Right renal cortex interstitium (tissue), 3 donors: ENCODE results near the gene WDR20. TPM values are rescaled to one million over a fixed set of nuclear protein-coding genes. Genes with fewer than 3 reads are reported as not detected.
"Not testable (repeated sequence)": the region's sequence is repeated elsewhere in the genome, so short reads cannot be mapped to it uniquely, and the experiment has no call there.

Source experiments
- DNase-seq, 3 donors: peaks; one replicate each; pipeline ENCODE4 v3.0.0-alpha.2; 2013; ENCODE audit warnings: low read depth in 3 of 3, low spot score in 2 of 3
- polyA plus RNA-seq, 3 donors: library from polyadenylated mRNA; unstranded; fragments of 120-200 nt; gene quantifications; one replicate each; pipeline ENCODE4 v1.2.1, GENCODE V29; 2013; ENCODE audit not compliant: insufficient read length in 3 of 3

Gene WDR20
- polyA plus RNA-seq, 3 donors: 27.9 to 30.4 (median 29.6) TPM

- DNase-seq: no peak
These were observed 24.5 kb downstream of the WDR20 start for GRCh38 chr14:102164241-102164641.

DNA sequence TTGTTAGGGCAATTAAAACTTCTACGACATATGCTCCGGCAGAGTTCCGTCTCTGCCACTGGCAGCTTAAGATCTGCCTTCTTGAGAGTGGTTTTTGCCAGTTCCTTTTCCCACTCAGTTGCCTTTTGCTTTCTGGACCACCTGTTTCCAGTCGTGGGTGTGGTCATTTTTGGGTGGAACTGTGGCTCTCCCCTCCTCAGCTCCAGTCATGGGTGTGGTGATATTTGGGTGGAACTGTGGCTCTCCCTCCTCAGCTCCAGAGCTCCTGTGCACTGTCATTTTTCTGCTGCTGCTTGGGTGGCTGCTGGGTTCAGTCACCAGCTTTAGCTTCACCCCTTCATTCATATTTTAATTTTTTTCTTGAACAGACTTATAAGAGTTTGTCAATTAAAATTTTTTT is 25.3 kb downstream of the WDR20 start:
- DNase-seq: no peak

GRCh38 chr14:102170061-102170460 is 30.4 kb downstream of the WDR20 start:
- no peak for DNase-seq

DNA sequence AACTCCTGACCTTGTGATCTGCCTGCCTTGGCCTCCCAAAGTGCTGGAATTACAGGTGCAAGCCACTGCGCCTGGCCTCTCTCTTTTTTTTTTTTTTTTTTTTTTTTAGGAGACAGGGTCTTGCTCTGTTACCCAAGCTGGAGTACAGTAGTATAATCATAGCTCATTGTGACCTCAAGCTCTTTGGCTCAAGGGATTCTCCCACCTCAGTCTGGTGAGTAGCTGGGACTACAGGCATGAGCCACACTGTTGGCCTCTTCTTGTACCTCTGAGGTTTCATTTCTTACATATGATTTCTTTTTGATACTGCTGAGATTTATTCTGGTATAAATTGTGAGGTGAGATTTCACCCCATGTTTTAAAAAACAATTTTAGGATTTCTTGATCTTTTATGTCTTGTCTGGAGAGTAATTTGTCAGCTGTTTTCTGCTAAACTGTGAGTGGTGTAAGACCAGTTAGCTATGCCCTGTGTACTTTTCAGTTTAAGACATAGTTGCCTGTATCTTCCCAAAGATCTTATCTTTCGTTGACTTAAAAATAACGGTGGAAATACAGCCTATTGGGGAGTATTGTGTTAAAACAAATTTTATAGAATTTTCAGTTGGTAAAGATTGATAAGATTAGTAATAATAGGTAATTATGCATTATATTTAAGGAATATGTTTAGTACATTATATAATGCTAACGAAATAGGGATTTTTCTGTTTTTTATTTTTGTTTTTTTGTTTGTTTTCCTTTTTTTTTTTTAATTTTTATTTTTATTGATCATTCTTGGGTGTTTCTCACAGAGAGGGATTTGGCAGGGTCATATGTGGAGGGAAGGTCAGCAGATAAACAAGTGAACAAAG is 31.7 kb downstream of the WDR20 start:
- DNase-seq: no peak

DNA sequence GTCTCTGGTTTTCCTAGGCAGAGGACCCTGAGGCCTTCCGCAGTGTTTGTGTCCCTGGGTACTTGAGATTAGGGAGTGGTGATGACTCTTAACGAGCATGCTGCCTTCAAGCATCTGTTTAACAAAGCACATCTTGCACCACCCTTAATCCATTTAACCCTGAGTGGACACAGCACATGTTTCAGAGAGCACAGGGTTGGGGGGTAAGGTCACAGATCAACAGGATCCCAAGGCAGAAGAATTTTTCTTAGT is 32.2 kb downstream of the WDR20 start:
- not testable (repeated sequence) for DNase-seq

DNA sequence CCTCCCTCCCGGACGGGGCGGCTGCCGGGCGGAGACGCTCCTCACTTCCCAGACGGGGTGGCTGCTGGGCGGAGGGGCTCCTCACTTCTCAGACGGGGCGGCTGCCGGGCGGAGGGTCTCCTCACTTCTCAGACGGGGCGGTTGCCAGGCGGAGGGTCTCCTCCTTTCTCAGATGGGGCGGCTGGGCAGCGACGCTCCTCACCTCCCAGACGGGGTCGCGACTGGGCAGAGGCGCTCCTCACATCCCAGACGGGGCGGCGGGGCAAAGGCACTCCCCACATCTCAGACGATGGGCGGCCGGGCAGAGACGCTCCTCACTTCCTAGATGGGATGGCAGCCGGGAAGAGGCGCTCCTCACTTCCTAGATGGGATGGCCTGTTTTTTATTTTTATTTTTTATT is 33.0 kb downstream of the WDR20 start:
- DNase-seq: not testable (repeated sequence)

GRCh38 chr14:102177161-102177560 is 37.5 kb downstream of the WDR20 start:
- no peak for DNase-seq

DNA sequence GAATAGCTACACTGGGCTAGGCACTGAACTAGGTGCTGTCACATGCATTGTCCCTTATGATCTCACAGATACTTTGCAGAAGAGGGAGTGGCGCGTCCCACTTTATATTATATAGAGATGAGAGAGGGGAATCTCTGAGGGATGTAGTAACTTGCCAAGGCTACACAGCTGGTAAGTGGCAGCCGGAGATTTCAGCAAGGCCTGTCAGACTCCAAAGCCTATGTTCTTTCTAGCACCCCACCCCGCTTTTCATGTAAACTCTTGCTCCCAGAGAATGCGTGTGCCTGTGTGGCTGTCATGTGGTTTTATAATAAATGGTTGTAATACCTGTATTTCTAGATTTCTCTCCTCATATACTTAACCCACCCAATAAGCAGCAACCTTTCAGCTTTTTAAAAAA is 39.1 kb downstream of the WDR20 start:
- DNase-seq: no peak

- no peak for DNase-seq
These were observed 40.7 kb downstream of the WDR20 start for GRCh38 chr14:102180248-102180998.

- DNase-seq: no peak
These were observed 41.5 kb downstream of the WDR20 start for GRCh38 chr14:102181187-102181586.

- DNase-seq: no peak
These were observed 42.5 kb downstream of the WDR20 start for GRCh38 chr14:102182190-102182589.

DNA sequence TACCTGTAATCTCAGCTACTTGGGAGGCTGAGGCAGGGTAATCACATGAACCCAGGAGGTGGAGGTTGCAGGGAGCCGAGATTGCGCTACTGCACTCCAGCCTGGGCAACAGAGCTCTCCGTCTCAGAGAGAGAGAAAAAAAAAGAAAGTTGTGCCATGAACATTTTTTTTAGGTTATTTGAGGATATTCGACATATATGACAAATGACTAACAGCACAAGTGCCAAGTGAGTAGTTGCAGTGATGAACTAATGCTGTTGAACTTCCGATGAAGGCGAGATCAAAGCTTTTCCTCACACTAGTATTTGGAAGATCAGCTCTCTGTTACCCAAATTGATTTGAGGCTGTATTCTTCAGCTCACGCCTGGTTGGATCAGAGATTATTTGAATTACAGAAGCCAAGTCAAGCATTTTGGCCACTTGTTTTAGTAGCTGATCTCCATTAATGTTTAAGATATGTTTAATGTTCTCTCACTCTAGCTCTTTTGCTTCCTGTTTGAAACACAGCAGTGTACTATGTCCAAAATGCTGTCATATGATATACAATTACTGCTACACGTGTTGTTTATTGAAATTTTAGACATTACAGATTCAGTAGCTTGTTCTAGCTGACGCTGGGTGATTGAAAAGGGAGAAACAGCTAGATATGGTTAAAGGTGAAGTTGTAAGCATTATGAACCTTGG is 43.4 kb downstream of the WDR20 start:
- no peak for DNase-seq

- no peak for DNase-seq
These were observed 44.2 kb downstream of the WDR20 start for GRCh38 chr14:102183886-102184285.

GRCh38 chr14:102184316-102185035 is 44.8 kb downstream of the WDR20 start:
- DNase-seq: no peak

- DNase-seq: no peak
These were observed 45.7 kb downstream of the WDR20 start for GRCh38 chr14:102185360-102185759.

GRCh38 chr14:102187044-102187443 is 47.3 kb downstream of the WDR20 start:
- DNase-seq: no peak

DNA sequence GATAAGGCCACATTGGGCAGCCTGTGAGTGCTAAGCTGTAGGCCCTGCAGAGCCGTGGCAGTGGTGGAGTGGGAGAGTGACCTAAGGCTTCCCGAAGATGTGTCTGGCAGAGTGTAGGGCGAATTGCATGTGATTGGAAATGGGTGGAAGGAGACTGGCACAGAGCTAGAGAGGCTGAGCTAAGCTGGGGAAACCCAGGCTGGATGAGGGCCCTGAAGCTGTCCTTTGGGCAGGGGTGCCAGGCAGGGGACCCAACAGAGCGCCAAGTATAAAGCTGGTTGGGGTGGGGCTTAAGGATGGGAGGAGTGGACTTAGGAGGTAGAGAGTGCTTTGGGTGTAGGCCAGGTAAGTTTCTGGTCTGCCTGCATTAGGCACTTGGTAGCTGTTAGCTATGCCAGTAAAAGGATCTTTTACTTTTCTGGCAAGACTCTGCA is 47.9 kb downstream of the WDR20 start:
- no peak for DNase-seq

DNA sequence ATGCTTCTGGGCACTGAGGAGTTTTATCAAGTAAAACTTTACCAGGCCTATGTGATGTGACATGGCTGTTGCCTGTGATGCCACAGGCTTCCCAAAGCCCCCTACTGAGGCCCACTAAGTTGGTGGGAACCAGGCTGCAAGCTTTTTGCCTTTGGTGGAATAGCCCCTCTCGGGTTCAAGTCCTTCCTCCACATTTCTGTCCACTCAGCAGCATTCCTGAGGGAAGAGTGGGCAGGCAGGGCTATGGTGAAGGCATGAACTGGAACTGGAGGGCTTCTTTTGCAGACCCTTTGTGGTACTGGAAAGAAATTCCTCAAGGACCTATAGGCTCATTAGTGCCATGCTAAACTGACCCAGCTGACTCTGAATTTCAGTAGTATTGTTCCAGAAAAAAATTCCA is 48.5 kb downstream of the WDR20 start:
- DNase-seq: no peak

GRCh38 chr14:102189874-102190273 is 50.2 kb downstream of the WDR20 start:
- DNase-seq: no peak

DNA sequence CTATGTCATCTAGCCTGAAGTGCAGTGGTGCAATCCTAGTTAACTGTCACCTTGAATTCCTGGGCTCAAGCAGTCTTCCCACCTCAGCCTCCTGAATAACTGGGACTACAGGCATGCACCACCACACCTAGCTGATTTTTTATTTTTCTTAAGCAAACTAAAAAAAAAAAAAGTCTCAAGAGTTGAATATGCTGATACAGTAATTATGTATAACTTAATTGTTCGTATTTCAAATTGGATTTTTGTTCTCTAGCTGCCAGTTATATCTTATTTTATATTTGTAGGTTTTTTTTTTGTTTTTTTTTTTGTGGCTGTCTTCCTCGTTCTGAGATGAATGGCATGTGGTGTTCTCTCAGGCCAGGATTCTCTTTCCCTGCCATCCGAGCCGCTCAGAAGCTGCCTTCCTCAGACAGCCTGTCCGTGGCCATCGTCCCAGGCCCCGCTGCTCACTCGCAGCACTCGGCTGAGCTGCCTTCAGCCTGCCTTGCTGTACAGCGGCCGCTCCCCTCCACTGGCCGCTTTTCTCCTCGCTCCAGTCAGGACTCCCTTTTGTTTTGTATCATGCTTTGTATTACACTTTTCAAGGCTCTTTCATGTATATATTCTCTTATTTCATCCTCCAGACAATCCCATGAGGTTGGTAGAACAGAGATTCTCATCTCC is 53.3 kb downstream of the WDR20 start:
- DNase-seq: no peak

GRCh38 chr14:102194856-102195255 is 55.2 kb downstream of the WDR20 start:
- DNase-seq: no peak
